Hepatocyte (in vitro differentiated cells): ENCODE results near the gene SEBOX.

ENCODE experiments used
- EZH2 ChIP-seq: fragments of 200-600 bp; sonication (generic); IDR thresholded peaks from 2 replicates; pipeline ENCODE4 v1.6.1; 2016; ENCODE audit warnings: antibody characterized with exemption, mild to moderate bottlenecking, borderline replicate concordance
- EZH2phosphoT487 ChIP-seq: fragments of 200-600 bp; sonication (generic); IDR thresholded peaks from one replicate; pipeline ENCODE4 v1.6.1; 2018; ENCODE audit warnings: antibody characterized with exemption, mild to moderate bottlenecking, low read depth, moderate library complexity; ENCODE audit not compliant: unreplicated experiment, severe bottlenecking
- TF ChIP-seq, protein P1 (sequence below): fragments of 200-600 bp; sonication (generic); IDR thresholded peaks from 2 replicates; pipeline ENCODE4 v1.5.1; 2016; ENCODE audit warnings: antibody characterized with exemption, mild to moderate bottlenecking; ENCODE audit not compliant: poor library complexity

DNA sequence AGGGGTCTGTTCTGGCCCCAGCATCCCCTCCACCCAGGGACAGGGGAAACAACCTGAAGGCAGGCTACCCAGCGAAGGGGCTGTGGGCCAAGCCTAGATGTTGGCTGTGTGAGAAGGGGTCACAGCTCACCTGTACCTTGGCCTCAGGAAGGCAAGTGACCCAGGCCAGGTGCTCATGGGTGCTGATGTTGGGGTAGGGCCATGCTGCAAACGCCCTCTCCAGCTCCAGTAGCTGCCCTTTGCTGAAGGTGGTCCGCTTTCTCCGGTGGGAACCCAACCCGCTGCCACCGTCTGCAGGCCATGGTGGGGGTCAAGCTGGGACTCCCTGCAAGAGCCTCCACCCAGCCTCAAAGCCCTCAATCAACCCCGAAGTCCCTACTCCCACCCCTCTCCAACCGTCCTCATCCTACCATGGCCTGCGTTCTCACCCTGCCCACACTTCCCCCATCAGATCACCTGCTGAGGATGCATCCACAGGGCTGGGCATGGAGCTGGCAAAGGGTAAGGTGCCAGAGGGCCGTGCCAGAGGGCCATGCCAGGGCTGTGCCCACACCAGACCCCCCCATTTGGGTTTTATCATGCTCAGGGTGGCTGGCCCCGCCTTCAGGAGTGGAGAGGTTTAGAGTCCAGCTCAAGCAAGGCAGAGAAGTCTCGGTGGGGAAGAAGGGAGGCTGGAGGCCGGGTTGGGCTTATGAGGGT lies at the start of gene SEBOX:
- no peak for TF ChIP-seq EZH2phosphoT487
- TF ChIP-seq, protein P1, sequence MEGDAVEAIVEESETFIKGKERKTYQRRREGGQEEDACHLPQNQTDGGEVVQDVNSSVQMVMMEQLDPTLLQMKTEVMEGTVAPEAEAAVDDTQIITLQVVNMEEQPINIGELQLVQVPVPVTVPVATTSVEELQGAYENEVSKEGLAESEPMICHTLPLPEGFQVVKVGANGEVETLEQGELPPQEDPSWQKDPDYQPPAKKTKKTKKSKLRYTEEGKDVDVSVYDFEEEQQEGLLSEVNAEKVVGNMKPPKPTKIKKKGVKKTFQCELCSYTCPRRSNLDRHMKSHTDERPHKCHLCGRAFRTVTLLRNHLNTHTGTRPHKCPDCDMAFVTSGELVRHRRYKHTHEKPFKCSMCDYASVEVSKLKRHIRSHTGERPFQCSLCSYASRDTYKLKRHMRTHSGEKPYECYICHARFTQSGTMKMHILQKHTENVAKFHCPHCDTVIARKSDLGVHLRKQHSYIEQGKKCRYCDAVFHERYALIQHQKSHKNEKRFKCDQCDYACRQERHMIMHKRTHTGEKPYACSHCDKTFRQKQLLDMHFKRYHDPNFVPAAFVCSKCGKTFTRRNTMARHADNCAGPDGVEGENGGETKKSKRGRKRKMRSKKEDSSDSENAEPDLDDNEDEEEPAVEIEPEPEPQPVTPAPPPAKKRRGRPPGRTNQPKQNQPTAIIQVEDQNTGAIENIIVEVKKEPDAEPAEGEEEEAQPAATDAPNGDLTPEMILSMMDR: no peak
- no peak for TF ChIP-seq EZH2
